ENCODE results near the gene ORMDL3.

The ORMDL3 gene

DNA sequence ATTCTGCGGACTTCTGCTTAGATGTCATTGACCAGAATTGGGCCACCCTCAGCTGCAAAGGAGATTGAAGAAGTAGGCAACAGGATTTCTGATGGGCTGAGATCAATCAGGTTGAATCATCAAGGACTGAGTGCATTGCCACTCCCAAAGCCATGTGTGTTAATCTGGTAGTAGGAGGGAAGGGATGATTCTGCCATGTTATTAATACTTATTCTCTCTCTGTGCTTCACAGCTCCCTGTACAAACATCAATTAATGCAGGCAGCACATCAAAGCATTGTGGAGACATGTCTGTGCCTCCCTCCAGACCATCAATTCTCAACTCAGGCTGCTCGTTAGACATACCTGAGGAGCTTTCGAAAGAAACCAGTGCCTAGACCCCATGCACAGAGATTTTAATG, 11.7 kb upstream of the ORMDL3 start:
- Histone ChIP-seq H3K9ac (ENCODE audit: low read length) (no peak overlapping the region), H3K23ac (ENCODE audit: low read length) (no peak overlapping the region), H3K36me3 (ENCODE audit: control insufficient read depth, insufficient read depth, low read length) (no peaks in the 10 kb centered on the region), H2BK120ac (ENCODE audit: low read depth, low read length) (no peak overlapping the region), H3K27me3 (ENCODE audit: insufficient read depth, low read length, poor library complexity) (no peaks in the 10 kb centered on the region), H2BK5ac (ENCODE audit: low read length) (no peak overlapping the region), H3K4me1 (ENCODE audit: control insufficient read depth, low read depth, low read length) (peaks cover 3% of the 10 kb centered on the region), H4K8ac (ENCODE audit: low read depth, low read length) (no peak overlapping the region), H3K27ac (ENCODE audit: low read depth, low read length) (no peak overlapping the region), H2AK5ac (ENCODE audit: low read length) (no peak overlapping the region), H3K4me3 (ENCODE audit: low read length) (no peak overlapping the region), H3K4me2 (ENCODE audit: low read length) (no peak overlapping the region), H4K5ac (ENCODE audit: low read length) (no peak overlapping the region), H3K18ac (ENCODE audit: low read length) (no peak overlapping the region), H3K56ac (ENCODE audit: low read length) (no peak overlapping the region), H2BK15ac (replicated peaks; ENCODE audit: low read depth) (no peak overlapping the region), H3K79me2 (ENCODE audit: control insufficient read depth, insufficient read depth, low read length) (no peaks in the 10 kb centered on the region), H3K79me1 (ENCODE audit: low read length) (no peaks in the 10 kb centered on the region), H3K4ac (ENCODE audit: low read depth, low read length) (no peak overlapping the region)
- no CpG with 5 or more reads among the region's 3 CpGs for WGBS (ENCODE audit: extremely low coverage, insufficient coverage, low lambda C conversion rate)
- DNase-seq: no peak

- Histone ChIP-seq H3K23ac (ENCODE audit: low read length) (no peak overlapping the region), H3K4me2 (ENCODE audit: low read length) (no peak overlapping the region), H3K56ac (ENCODE audit: low read length) (no peak overlapping the region), H2AK5ac (ENCODE audit: low read length) (no peak overlapping the region), H3K27ac (ENCODE audit: low read depth, low read length) (no peak overlapping the region), H3K27me3 (ENCODE audit: insufficient read depth, low read length, poor library complexity) (no peaks in the 10 kb centered on the region), H4K8ac (ENCODE audit: low read depth, low read length) (no peak overlapping the region), H4K5ac (ENCODE audit: low read length) (no peak overlapping the region), H3K79me2 (ENCODE audit: control insufficient read depth, insufficient read depth, low read length) (no peaks in the 10 kb centered on the region), H3K9ac (ENCODE audit: low read length) (no peak overlapping the region), H3K4me1 (ENCODE audit: control insufficient read depth, low read depth, low read length) (peaks cover 3% of the 10 kb centered on the region), H2BK120ac (ENCODE audit: low read depth, low read length) (no peak overlapping the region), H2BK5ac (ENCODE audit: low read length) (no peak overlapping the region), H3K4ac (ENCODE audit: low read depth, low read length) (no peak overlapping the region), H3K36me3 (ENCODE audit: control insufficient read depth, insufficient read depth, low read length) (no peaks in the 10 kb centered on the region), H3K18ac (ENCODE audit: low read length) (no peak overlapping the region), H3K4me3 (ENCODE audit: low read length) (no peak overlapping the region), H3K79me1 (ENCODE audit: low read length) (no peaks in the 10 kb centered on the region), H2BK15ac (replicated peaks; ENCODE audit: low read depth) (no peak overlapping the region)
- no CpG with 5 or more reads among the region's 8 CpGs for WGBS (ENCODE audit: extremely low coverage, insufficient coverage, low lambda C conversion rate)
- no peak for DNase-seq
These were observed 10.9 kb upstream of the ORMDL3 start for GRCh38 chr17:39938140-39938869.

DNA sequence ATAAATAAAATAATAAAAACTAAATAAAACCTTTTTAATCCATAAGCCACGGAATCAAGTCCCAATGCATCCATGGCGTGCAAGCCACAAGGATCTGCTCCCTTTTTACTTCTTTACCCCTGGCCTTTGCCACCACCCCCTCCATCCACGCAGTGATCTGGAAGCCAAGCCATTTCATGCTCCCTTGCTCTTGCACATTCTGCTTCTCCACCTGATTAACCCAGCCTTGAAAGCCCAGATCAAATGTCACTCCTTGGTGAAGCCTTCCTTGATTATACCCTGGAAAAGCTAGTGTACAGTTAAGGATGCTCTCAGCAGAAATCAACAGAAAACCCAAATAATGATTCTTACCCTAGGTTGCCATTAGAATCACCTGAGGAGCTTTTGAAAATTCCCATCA, 10.0 kb upstream of the ORMDL3 start:
- no peak overlapping the region for H4K5ac ChIP-seq (ENCODE audit: low read length)
- whole genome bisulfite sequencing (ENCODE audit: extremely low coverage, insufficient coverage, low lambda C conversion rate): no CpG with 5 or more reads among the region's 3 CpGs

DNA sequence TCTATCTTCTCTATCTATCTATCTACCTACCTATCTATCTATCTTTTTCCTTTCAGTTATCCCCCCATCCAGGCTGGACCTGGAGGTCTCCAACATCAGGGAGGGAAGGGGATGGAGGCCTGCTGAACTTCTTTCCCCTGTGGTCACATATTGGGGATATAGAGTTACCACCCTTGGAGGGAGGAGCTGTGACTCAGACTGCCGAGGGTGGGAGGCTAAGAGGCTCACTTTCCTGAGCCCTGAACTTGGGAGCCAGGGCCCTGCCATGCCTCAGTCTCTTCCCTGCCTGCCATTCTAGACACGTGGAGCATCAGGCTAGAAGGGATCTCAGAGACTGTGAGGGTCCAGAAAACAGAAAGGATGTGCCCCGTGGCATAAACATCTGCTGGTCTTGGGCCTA, 8.5 kb upstream of the ORMDL3 start:
- H3K27ac ChIP-seq (ENCODE audit: low read depth, low read length): no peak overlapping the region
- no peak overlapping the region for H3K18ac ChIP-seq (ENCODE audit: low read length)
- H3K56ac ChIP-seq (ENCODE audit: low read length): peak overlapping the region; percentile 22
- no peak overlapping the region for H2AK5ac ChIP-seq (ENCODE audit: low read length)
- H3K9ac ChIP-seq (ENCODE audit: low read length): no peak overlapping the region
- H4K5ac ChIP-seq (ENCODE audit: low read length): no peak overlapping the region
- no peak overlapping the region for H2BK15ac ChIP-seq (replicated peaks; ENCODE audit: low read depth)
- no peak overlapping the region for H3K4ac ChIP-seq (ENCODE audit: low read depth, low read length)
- H3K23ac ChIP-seq (ENCODE audit: low read length): no peak overlapping the region
- no peaks in the 10 kb centered on the region for H3K79me2 ChIP-seq (ENCODE audit: control insufficient read depth, insufficient read depth, low read length)
- no peak for DNase-seq
- H2BK120ac ChIP-seq (ENCODE audit: low read depth, low read length): no peak overlapping the region
- H3K27me3 ChIP-seq (ENCODE audit: insufficient read depth, low read length, poor library complexity): no peaks in the 10 kb centered on the region
- no peak overlapping the region for H3K4me2 ChIP-seq (ENCODE audit: low read length)
- peaks cover 3% of the 10 kb centered on the region for H3K4me1 ChIP-seq (ENCODE audit: control insufficient read depth, low read depth, low read length)
- WGBS (ENCODE audit: extremely low coverage, insufficient coverage, low lambda C conversion rate): no CpG with 5 or more reads among the region's 3 CpGs
- H4K8ac ChIP-seq (ENCODE audit: low read depth, low read length): no peak overlapping the region
- no peaks in the 10 kb centered on the region for H3K36me3 ChIP-seq (ENCODE audit: control insufficient read depth, insufficient read depth, low read length)
- H3K4me3 ChIP-seq (ENCODE audit: low read length): no peak overlapping the region
- H2BK5ac ChIP-seq (ENCODE audit: low read length): no peak overlapping the region
- H3K79me1 ChIP-seq (ENCODE audit: low read length): no peaks in the 10 kb centered on the region

More for the DNA sequence above, 10.0 kb upstream of the ORMDL3 start:
- H2BK15ac ChIP-seq (replicated peaks; ENCODE audit: low read depth): no peak overlapping the region
- H2BK120ac ChIP-seq (ENCODE audit: low read depth, low read length): no peak overlapping the region
- no peak overlapping the region for H3K4me3 ChIP-seq (ENCODE audit: low read length)
- DNase-seq: no peak
- H3K36me3 ChIP-seq (ENCODE audit: control insufficient read depth, insufficient read depth, low read length): no peaks in the 10 kb centered on the region
- no peak overlapping the region for H3K4me2 ChIP-seq (ENCODE audit: low read length)
- no peak overlapping the region for H2AK5ac ChIP-seq (ENCODE audit: low read length)
- H3K9ac ChIP-seq (ENCODE audit: low read length): no peak overlapping the region
- no peaks in the 10 kb centered on the region for H3K79me2 ChIP-seq (ENCODE audit: control insufficient read depth, insufficient read depth, low read length)
- no peak overlapping the region for H3K4ac ChIP-seq (ENCODE audit: low read depth, low read length)
- no peak overlapping the region for H4K8ac ChIP-seq (ENCODE audit: low read depth, low read length)
- no peak overlapping the region for H3K23ac ChIP-seq (ENCODE audit: low read length)
- no peak overlapping the region for H3K18ac ChIP-seq (ENCODE audit: low read length)
- H3K4me1 ChIP-seq (ENCODE audit: control insufficient read depth, low read depth, low read length): peaks cover 3% of the 10 kb centered on the region
- H3K27ac ChIP-seq (ENCODE audit: low read depth, low read length): no peak overlapping the region
- H3K79me1 ChIP-seq (ENCODE audit: low read length): no peaks in the 10 kb centered on the region
- H3K56ac ChIP-seq (ENCODE audit: low read length): no peak overlapping the region
- H3K27me3 ChIP-seq (ENCODE audit: insufficient read depth, low read length, poor library complexity): no peaks in the 10 kb centered on the region
- H2BK5ac ChIP-seq (ENCODE audit: low read length): no peak overlapping the region

GRCh38 chr17:39934324-39934723, 6.9 kb upstream of the ORMDL3 start:
- no peak overlapping the region for H2BK15ac ChIP-seq (replicated peaks; ENCODE audit: low read depth)
- no peak overlapping the region for H2BK120ac ChIP-seq (ENCODE audit: low read depth, low read length)
- no peaks in the 10 kb centered on the region for H3K27me3 ChIP-seq (ENCODE audit: insufficient read depth, low read length, poor library complexity)
- no peak for DNase-seq
- no peaks in the 10 kb centered on the region for H3K79me2 ChIP-seq (ENCODE audit: control insufficient read depth, insufficient read depth, low read length)
- no peaks in the 10 kb centered on the region for H3K79me1 ChIP-seq (ENCODE audit: low read length)
- H3K4me3 ChIP-seq (ENCODE audit: low read length): no peak overlapping the region
- H3K23ac ChIP-seq (ENCODE audit: low read length): no peak overlapping the region
- no peak overlapping the region for H2BK5ac ChIP-seq (ENCODE audit: low read length)
- H3K18ac ChIP-seq (ENCODE audit: low read length): no peak overlapping the region
- WGBS (ENCODE audit: extremely low coverage, insufficient coverage, low lambda C conversion rate): no CpG with 5 or more reads among the region's 5 CpGs
- H3K56ac ChIP-seq (ENCODE audit: low read length): no peak overlapping the region
- no peak overlapping the region for H3K9ac ChIP-seq (ENCODE audit: low read length)
- H3K4ac ChIP-seq (ENCODE audit: low read depth, low read length): no peak overlapping the region
- H2AK5ac ChIP-seq (ENCODE audit: low read length): no peak overlapping the region
- no peak overlapping the region for H3K27ac ChIP-seq (ENCODE audit: low read depth, low read length)
- no peak overlapping the region for H4K5ac ChIP-seq (ENCODE audit: low read length)
- H3K4me1 ChIP-seq (ENCODE audit: control insufficient read depth, low read depth, low read length): peaks cover 3% of the 10 kb centered on the region
- no peak overlapping the region for H4K8ac ChIP-seq (ENCODE audit: low read depth, low read length)
- H3K36me3 ChIP-seq (ENCODE audit: control insufficient read depth, insufficient read depth, low read length): no peaks in the 10 kb centered on the region
- no peak overlapping the region for H3K4me2 ChIP-seq (ENCODE audit: low read length)

DNA sequence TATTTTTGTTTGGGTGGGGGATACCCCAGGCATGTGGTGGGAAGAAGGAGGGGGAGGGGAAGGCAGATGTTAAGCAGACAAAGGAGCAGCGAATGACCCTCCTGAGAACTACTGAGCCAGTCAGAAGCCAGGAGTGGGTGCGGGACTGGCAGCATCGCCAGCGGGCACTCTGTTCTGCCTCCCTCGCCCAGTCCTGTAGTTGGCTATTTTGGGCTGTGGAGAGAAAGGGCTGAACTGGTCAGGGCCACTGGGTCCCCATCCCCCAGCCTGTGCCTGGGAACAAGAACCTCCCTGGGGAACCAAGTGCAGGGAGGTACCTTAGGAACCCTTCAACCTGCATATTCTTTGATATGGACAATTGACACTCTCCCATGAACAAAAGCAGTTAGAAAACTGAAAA, 6.5 kb upstream of the ORMDL3 start:
- H3K27ac ChIP-seq (ENCODE audit: low read depth, low read length): no peak overlapping the region
- no peak overlapping the region for H2AK5ac ChIP-seq (ENCODE audit: low read length)
- no peak overlapping the region for H3K9ac ChIP-seq (ENCODE audit: low read length)
- no peak overlapping the region for H4K5ac ChIP-seq (ENCODE audit: low read length)
- no peaks in the 10 kb centered on the region for H3K79me2 ChIP-seq (ENCODE audit: control insufficient read depth, insufficient read depth, low read length)
- H4K8ac ChIP-seq (ENCODE audit: low read depth, low read length): no peak overlapping the region
- H3K23ac ChIP-seq (ENCODE audit: low read length): no peak overlapping the region
- H3K4me3 ChIP-seq (ENCODE audit: low read length): no peak overlapping the region
- WGBS (ENCODE audit: extremely low coverage, insufficient coverage, low lambda C conversion rate): no CpG with 5 or more reads among the region's 5 CpGs
- H3K4ac ChIP-seq (ENCODE audit: low read depth, low read length): no peak overlapping the region
- H3K4me1 ChIP-seq (ENCODE audit: control insufficient read depth, low read depth, low read length): peaks cover 3% of the 10 kb centered on the region
- no peak overlapping the region for H2BK5ac ChIP-seq (ENCODE audit: low read length)
- no peak overlapping the region for H3K18ac ChIP-seq (ENCODE audit: low read length)
- peak overlapping the region; percentile 34 for H3K56ac ChIP-seq (ENCODE audit: low read length)
- H2BK15ac ChIP-seq (replicated peaks; ENCODE audit: low read depth): no peak overlapping the region
- no peaks in the 10 kb centered on the region for H3K79me1 ChIP-seq (ENCODE audit: low read length)
- H3K36me3 ChIP-seq (ENCODE audit: control insufficient read depth, insufficient read depth, low read length): no peaks in the 10 kb centered on the region
- H3K27me3 ChIP-seq (ENCODE audit: insufficient read depth, low read length, poor library complexity): no peaks in the 10 kb centered on the region
- no peak overlapping the region for H3K4me2 ChIP-seq (ENCODE audit: low read length)
- H2BK120ac ChIP-seq (ENCODE audit: low read depth, low read length): no peak overlapping the region
- DNase-seq: no peak
